ENCODE measurements around the gene CCDC177.

DNA sequence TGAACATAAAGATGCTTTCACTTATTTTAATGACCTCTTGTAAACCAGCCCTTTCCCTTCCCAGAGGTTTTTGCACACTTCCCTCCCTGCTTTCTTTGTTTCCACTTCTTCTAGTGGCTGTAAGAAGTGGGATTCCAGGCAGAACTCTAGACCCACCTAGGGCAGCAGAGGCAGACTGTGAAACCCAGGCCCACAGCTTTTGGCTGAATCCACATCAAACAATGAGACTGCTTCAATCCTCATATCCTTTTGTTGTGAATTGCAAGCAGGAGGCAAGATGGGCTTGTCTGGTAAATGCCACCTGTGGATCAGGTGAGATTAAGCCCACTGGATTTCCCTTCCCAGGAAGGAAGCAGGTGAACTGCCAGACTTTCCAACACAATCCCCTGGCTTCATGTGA is 12.8 kb downstream of the CCDC177 start:
- TF ChIP-seq ZNF274 (IDR thresholded peaks at IDR 0.05; ENCODE audit: borderline replicate concordance, extremely low read depth, low read length) = no peak
- TF ChIP-seq, protein P1, sequence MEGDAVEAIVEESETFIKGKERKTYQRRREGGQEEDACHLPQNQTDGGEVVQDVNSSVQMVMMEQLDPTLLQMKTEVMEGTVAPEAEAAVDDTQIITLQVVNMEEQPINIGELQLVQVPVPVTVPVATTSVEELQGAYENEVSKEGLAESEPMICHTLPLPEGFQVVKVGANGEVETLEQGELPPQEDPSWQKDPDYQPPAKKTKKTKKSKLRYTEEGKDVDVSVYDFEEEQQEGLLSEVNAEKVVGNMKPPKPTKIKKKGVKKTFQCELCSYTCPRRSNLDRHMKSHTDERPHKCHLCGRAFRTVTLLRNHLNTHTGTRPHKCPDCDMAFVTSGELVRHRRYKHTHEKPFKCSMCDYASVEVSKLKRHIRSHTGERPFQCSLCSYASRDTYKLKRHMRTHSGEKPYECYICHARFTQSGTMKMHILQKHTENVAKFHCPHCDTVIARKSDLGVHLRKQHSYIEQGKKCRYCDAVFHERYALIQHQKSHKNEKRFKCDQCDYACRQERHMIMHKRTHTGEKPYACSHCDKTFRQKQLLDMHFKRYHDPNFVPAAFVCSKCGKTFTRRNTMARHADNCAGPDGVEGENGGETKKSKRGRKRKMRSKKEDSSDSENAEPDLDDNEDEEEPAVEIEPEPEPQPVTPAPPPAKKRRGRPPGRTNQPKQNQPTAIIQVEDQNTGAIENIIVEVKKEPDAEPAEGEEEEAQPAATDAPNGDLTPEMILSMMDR (IDR thresholded peaks at IDR 0.05; ENCODE audit: control extremely low read depth in 1 of 3, insufficient read depth in 1 of 3, low read depth in 1 of 3, low read length in 3 of 3) = no peak
- no peak for TF ChIP-seq EP300 (IDR thresholded peaks at IDR 0.05; ENCODE audit: borderline replicate concordance in 1 of 2, low read depth in 2 of 2, low read length in 2 of 2)
- TF ChIP-seq TAF1 (IDR thresholded peaks at IDR 0.05; ENCODE audit: low read depth, low read length) = no peak
- no peak for TF ChIP-seq GABPA (IDR thresholded peaks at IDR 0.05; ENCODE audit: borderline replicate concordance, insufficient read depth, low read length)
- no peak for TF ChIP-seq JUND (IDR thresholded peaks at IDR 0.05; ENCODE audit: low read length)
- TF ChIP-seq RAD21 (IDR thresholded peaks at IDR 0.05 in 1 of 2, conservative IDR thresholded peaks at IDR 0.05 in 1 of 2; ENCODE audit: low read depth in 2 of 2, low read length in 2 of 2) = no peak
- no peak for TF ChIP-seq POLR2A (IDR thresholded peaks at IDR 0.05; ENCODE audit: control extremely low read depth in 1 of 2, low read depth in 2 of 2, low read length in 2 of 2)
- no peak for TF ChIP-seq BRCA1 (IDR thresholded peaks at IDR 0.05; ENCODE audit: low read depth, low read length)
- TF ChIP-seq SIN3A (conservative IDR thresholded peaks at IDR 0.05 in 1 of 2, IDR thresholded peaks at IDR 0.05 in 1 of 2; ENCODE audit: low read depth in 1 of 2, low read length in 2 of 2) = no peak
- TF ChIP-seq, protein P2, sequence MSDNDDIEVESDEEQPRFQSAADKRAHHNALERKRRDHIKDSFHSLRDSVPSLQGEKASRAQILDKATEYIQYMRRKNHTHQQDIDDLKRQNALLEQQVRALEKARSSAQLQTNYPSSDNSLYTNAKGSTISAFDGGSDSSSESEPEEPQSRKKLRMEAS (IDR thresholded peaks at IDR 0.05) = no peak
- TF ChIP-seq EZH2 (IDR thresholded peaks at IDR 0.05; ENCODE audit: low read depth, low read length, severe bottlenecking) = no peak
